ENCODE results near the gene CD300A.

Gene CD300A

GRCh38 chr17:74441537-74441936 lies 24.9 kb upstream of the CD300A start:
- DNase-seq: no peak

DNA sequence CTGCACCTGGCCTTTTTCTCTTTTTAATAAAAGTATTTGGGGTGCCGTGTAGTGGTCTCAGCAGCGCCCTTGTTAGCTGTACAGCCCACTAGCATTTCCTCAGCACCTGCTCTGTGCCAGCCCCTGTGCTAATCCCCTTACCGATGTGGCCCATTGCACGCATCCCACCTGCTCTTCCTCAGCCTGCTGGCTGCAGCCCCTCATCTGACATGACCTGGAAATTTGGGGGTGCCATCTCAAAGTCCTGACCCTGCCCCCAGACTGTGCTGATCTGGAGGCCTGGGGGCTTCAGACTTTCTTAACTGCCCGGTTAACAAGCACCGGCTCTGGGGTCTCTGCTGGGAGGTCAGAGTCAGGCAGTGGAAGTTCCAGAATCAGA lies 24.2 kb upstream of the CD300A start:
- no peak for DNase-seq

- DNase-seq: no peak
These were observed 23.5 kb upstream of the CD300A start for GRCh38 chr17:74442670-74443515.

GRCh38 chr17:74443516-74444296 lies 22.7 kb upstream of the CD300A start:
- DNase-seq: no peak

GRCh38 chr17:74444406-74444805 lies 22.0 kb upstream of the CD300A start:
- no peak for DNase-seq

DNA sequence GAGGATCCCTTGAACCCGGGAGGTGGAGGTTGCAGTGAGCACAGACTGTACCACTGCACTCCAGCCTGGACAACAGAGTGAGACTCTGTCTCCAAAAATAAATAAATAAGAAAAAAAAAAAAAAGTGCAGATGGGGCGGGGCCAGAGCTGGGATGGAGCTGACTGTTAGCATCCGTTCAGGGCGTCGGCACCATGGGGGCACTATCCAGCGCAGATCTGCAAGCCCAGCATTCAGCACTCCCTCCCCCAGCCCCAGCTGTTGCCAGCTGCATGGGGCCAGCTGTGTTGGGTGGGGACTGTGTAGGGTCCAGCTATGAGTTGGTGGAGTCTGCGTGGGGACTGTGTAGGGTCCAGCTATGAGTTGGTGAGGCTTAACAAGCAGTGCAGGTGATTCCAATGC lies 21.3 kb upstream of the CD300A start:
- no peak for DNase-seq

DNA sequence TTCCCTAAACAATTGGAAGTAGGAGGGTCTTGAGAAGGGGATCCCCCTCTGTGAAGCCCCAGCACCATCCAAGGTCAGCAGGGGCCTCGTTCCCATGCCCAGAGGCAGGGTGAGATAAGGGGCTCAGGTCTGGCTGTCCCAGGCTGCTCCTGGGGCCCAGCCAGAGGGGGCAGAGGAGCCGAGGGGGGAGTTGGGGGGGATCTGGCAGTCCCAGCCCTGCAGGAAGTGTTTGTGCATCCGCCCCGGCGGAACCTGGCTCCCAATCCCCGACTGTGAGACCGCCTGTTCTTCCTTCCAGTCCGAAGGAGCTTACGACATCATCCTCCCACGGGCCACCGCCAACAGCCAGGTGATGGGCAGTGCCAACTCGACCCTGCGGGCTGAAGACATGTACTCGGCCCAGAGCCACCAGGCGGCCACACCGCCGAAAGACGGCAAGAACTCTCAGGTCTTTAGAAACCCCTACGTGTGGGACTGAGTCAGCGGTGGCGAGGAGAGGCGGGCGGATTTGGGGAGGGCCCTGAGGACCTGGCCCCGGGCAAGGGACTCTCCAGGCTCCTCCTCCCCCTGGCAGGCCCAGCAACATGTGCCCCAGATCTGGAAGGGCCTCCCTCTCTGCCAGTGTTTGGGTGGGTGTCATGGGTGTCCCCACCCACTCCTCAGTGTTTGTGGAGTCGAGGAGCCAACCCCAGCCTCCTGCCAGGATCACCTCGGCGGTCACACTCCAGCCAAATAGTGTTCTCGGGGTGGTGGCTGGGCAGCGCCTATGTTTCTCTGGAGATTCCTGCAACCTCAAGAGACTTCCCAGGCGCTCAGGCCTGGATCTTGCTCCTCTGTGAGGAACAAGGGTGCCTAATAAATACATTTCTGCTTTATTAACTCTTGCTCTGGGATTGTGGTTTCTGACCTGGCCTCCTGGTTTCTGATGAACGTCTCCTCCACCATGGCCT lies 19.6 kb upstream of the CD300A start:
- no peak for DNase-seq

DNA sequence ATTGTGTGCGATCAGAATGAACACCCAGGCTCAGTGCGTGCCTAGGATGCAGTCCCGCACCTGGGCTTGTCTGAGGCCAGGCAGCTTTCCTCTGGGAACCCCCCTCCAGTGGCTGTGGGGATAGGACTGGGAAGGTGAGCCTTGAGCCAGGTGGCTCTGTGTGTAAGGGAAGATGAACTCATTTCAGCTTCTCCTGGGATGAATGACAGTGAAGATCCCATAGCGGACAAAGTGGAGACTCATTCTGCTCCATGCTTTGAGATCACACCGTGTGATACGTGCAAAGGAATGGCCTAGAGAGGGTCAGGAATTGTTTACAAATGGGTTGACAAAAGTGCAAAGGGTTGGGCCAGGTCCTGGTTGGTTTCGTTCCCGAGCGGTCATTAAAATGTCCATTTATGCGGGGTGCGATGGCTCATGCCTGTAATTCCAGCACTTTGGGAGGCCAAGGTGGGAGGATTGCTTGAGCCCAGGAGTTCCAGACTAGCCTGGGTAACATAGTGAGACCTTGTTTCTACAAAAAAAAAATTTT lies 18.7 kb upstream of the CD300A start:
- no peak for DNase-seq

DNA sequence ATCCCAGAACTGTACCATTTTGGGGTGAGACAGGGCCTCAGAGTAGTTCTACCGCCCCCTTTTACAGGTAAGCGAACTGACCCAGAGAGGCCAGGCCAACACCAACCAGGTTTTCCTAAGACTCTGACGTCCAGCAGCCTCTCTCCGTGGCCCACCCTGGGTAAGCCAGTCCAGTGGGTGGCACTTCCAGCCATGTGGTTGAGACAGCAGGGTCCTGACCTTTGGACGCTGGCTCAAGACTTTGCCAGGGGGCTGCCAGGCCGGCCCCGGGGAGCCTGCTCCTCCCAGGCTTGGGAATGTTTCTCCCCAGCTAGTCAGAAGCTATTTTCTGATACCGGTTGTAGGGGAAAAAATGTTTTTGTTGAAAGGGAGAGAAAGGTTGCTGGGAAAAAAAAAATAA lies 17.7 kb upstream of the CD300A start:
- no peak for DNase-seq

GRCh38 chr17:74449306-74449705 lies 17.1 kb upstream of the CD300A start:
- no peak for DNase-seq

- DNase-seq: no peak
These were observed 16.7 kb upstream of the CD300A start for GRCh38 chr17:74449773-74450172.

DNA sequence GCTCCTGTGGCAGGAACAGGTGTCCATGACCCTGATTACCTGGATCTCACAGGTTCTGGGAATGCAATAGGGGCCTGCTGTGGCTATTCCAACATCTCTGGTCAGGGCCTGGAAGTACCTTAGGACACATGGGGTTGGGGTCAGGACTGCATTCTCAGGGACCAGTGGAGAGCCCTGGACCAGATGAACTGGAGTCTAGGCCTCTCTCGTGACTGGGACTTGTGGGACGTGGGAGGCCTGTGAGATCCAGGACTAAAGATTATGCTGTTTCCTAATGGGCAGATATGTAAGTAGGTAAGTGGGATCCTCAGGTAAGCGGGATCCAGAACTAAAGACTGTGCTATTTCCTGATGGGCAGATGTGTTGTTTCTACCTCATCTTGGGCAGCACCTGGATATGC lies 16.2 kb upstream of the CD300A start:
- no peak for DNase-seq

DNA sequence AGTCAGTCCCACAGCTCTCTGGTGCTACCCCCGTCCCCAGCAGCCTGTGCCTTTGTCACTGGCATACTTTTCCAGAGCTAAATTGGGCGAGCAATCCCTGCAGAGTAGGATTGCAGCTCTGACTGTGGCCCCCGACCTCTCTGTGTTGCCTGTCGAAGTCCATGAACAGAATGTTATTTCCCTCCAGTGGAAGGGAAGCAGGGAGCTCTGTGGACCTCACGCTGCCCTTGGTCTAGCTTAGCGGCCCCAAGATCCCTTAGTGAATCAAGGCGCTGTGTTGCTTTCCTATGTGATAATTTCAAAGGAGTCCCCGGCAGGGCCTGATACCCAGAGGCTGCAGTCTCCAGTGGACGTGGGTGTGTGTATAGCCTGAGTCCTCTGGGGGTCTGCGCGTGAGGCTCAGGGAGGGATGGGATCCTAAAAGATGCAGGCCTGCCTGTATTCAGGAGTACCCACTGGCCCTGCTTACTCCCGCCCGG lies 15.5 kb upstream of the CD300A start:
- DNase-seq: no peak

DNA sequence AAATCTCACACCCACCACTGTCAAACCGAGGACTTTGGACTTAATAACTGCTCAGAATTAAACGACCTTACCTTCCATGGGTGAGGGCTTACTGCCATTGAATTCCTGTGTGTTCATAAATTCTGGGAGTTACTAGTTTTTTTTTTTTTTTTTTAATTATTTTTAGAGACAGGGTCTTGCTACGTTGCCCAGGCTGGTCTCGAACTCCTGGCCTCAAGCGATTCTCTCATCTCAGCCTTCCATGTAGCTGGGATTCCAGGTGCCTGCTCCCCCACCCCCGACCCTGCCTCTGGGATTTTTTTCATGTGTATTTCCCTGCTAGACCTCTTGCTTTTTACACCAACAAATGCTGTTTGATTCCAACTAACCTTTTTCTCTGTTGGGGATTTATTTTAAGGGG lies 14.9 kb upstream of the CD300A start:
- DNase-seq: no peak

GRCh38 chr17:74452033-74452840 lies 14.2 kb upstream of the CD300A start:
- no peak for DNase-seq

DNA sequence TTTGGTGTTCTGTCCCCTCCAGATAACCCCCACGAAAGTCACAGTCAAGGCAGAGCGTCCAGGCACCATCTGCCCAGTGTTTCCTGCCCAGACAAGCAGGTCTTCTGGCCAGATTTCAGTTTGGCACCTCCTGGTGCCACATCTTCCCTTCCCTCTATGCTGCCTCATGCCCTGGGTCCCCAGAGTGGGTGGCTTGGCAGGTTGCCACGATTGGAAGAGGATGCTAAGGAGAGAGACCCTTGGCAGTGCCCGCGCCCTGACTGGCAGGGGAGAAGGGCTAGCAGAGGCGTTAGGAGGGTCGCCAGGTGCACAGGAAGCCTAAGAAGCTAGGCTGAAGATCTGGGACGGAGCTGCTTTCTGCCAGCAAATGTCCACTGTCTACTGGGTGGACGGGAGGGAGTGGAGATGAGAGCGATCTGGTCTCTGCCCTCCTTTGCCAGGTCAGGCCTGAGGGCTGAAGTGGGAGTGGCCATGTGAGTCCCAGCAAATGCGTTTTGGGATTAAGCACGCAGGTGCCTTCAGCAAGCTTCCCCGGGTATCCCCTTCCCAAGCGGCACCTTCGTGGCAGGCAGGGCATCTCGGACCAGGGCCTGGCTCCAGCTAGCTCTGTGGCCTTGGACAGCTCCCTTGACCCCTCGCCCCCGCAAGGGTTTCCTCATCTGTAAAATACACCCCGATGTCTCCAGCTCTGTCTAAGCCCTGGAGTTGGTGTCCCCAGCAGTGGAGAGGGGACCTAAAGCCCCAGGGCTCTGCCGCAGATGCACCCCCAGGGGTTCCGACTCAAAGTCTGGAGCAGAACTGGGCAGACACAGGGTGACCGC lies 13.4 kb upstream of the CD300A start:
- no peak for DNase-seq

DNA sequence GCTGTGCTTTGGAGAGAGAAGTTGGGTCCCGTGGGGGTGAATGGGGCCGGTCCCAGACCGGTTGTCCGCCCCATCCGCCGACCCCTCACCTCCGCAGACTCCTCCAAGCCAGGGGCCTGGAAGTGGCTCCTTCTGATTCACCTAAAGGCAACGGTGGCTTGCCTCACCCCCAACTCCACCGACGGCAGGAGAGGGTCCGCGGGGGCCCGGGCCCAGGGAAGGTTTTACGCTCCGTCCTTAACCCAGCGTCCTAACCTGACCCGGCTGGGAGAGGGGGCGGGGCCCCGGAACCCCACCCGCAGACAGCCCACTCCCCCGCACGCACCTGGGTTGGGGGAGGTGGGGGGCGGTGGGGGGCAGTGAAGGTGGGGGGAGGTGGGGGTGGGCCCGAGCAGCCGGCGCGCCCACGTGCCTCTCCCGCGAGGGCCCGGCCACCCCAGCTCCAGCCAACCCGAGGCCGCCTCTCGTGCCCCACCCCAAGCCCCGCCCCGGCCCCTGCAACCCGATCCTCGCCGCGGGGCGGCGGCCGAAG lies 12.7 kb upstream of the CD300A start:
- no peak for DNase-seq

DNA sequence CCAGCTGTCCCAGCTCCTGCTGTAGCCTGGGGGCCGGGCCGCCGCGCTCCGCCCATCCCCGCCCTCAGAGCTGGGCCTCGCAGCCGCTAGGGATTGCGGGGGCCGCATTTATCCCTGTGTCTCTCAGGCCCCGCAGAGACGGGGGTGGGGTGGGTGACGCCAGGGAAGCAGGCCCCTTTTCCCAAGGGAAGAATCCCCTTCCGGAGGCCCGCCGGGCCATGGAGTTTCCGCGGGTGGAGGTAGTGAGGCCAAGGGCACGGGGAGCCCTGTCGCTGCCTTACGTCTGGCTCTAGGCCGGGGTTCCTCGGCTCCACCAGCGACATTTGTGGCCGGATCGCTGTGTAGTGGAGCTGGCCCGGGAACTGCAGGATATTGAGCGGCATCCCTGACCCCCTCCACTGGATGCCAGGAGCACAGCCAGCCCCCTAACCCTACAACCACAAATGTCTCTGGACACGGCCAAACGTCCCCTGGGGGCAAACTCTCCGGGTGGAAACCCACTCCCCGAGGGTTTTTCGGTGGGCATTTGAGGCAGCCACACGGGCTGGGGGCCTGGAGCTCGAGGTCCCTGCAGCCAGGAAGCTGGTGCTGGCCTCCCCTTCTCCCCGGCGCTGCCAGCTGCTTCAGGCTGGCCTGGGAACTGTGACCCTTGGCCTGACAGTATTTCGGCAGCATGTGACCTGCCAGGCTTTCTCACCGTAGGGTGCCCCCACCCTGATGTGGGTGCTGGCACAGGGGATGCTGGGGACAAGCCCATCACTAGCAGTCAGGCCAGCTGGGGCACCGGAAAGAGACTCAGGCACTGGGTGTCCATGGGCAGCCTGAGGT lies 12.0 kb upstream of the CD300A start:
- peak; percentile 52 for DNase-seq

GRCh38 chr17:74455025-74455545 lies 11.3 kb upstream of the CD300A start:
- DNase-seq: no peak
